Spleen (tissue), 7 donors: ENCODE data around the gene ADARB2.

Source experiments
- POLR2AphosphoS5 ChIP-seq, 3 donors: sonication (generic); formaldehyde crosslinking; IDR thresholded peaks; one replicate each; pipeline ENCODE4 v1.5.1; 2017; ENCODE audit warnings: antibody characterized with exemption in 3 of 3
- TF ChIP-seq, protein P1 (sequence below), 11 experiments: fragments of 200-600 bp in 7 of 11; fragments of 450-650 bp in 4 of 11; sonication (generic) in 4 of 11; IDR thresholded peaks in 8 of 11; conservative IDR thresholded peaks in 3 of 11; 1 replicate in 7 of 11; 2 replicates in 4 of 11; pipeline versions ENCODE4 v1.4.0 to v1.8.0; 2016 to 2021; ENCODE audit warnings: antibody characterized with exemption in 11 of 11, inconsistent platforms in 4 of 11, mild to moderate bottlenecking in 1 of 11
- donor health status: DM: no; HTN: no; CAD: no; lungs with moderate emphysema.
- donor health status: DM: no; HTN: no; CAD: no.
- donor health status: DM: no; HTN: no; CAD: no.

DNA sequence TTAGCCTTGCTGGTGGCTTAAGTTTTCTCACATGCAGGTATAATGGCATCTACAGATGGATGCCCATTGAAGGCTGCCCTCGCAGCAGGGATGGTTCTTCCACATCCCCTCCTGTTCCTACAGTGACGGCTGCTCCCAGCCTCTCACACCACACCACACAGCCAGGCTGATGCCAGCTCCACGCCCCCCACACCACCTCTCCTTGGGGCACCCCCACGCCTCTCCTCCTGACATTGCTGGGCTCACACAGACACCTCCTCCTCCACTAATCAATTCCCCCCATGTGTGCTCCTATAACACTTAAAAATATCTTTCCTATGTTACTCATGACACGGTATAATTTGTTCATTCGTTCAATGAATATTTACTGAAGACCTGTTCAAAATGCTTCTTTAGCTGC, 437.1 kb downstream of the ADARB2 start:
- TF ChIP-seq, protein P1, sequence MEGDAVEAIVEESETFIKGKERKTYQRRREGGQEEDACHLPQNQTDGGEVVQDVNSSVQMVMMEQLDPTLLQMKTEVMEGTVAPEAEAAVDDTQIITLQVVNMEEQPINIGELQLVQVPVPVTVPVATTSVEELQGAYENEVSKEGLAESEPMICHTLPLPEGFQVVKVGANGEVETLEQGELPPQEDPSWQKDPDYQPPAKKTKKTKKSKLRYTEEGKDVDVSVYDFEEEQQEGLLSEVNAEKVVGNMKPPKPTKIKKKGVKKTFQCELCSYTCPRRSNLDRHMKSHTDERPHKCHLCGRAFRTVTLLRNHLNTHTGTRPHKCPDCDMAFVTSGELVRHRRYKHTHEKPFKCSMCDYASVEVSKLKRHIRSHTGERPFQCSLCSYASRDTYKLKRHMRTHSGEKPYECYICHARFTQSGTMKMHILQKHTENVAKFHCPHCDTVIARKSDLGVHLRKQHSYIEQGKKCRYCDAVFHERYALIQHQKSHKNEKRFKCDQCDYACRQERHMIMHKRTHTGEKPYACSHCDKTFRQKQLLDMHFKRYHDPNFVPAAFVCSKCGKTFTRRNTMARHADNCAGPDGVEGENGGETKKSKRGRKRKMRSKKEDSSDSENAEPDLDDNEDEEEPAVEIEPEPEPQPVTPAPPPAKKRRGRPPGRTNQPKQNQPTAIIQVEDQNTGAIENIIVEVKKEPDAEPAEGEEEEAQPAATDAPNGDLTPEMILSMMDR (IDR thresholded peaks at IDR 0.05 in 8 of 11, conservative IDR thresholded peaks at IDR 0.05 in 3 of 11), result no peak
- TF ChIP-seq POLR2AphosphoS5 (IDR thresholded peaks at IDR 0.05), result no peak
